GM12864 (cell line): ENCODE data around the gene SEC24D.

Experiments used
- DNase-seq: peaks from one replicate; pipeline ENCODE4 v3.0.0-alpha.2; 2011; ENCODE audit warnings: low read depth
- H3K4me3 ChIP-seq: 2 replicates; pipeline ENCODE4 v1.5.1; 2011; ENCODE audit warnings: mild to moderate bottlenecking, low read depth, low read length, control low read depth
- CTCF ChIP-seq: IDR thresholded peaks from 2 replicates; pipeline ENCODE4 v1.5.1; 2011; ENCODE audit warnings: low read depth, mild to moderate bottlenecking, moderate library complexity, low read length, control low read depth, inconsistent platforms; ENCODE audit errors: missing control alignments

Gene SEC24D

GRCh38 chr4:118823471-118823870 is 12.5 kb downstream of the SEC24D start:
- no peak overlapping the region for H3K4me3 ChIP-seq
- no peak for TF ChIP-seq CTCF
- no peak for DNase-seq

GRCh38 chr4:118821590-118822293 is 14.2 kb downstream of the SEC24D start:
- no peak overlapping the region for H3K4me3 ChIP-seq
- no peak for DNase-seq
- TF ChIP-seq CTCF: no peak

- H3K4me3 ChIP-seq: no peak overlapping the region
- TF ChIP-seq CTCF: no peak
- DNase-seq: no peak
Observed at GRCh38 chr4:118817178-118817930, 18.6 kb downstream of the SEC24D start.

GRCh38 chr4:118816538-118817177 is 19.3 kb downstream of the SEC24D start:
- no peak overlapping the region for H3K4me3 ChIP-seq
- DNase-seq: no peak
- no peak for TF ChIP-seq CTCF

GRCh38 chr4:118814891-118815290 is 21.0 kb downstream of the SEC24D start:
- H3K4me3 ChIP-seq: no peak overlapping the region
- TF ChIP-seq CTCF: no peak
- DNase-seq: no peak

GRCh38 chr4:118814058-118814457 is 21.9 kb downstream of the SEC24D start:
- no peak for DNase-seq
- H3K4me3 ChIP-seq: no peak overlapping the region
- TF ChIP-seq CTCF: no peak
